HepG2 (cell line): ENCODE data around the gene PTGIS. TPM values are rescaled to one million over a fixed set of nuclear protein-coding genes. Genes with fewer than 3 reads are reported as not detected.

ENCODE experiments used
- ADNP ChIP-seq: sonication (generic); formaldehyde crosslinking; IDR thresholded peaks from 2 replicates; pipeline ENCODE4 v1.4.0; 2020; ENCODE audit warnings: missing genetic modification reagents
- AHR ChIP-seq: IDR thresholded peaks from 2 replicates; pipeline ENCODE4 v1.6.1; 2018; ENCODE audit warnings: missing genetic modification reagents, missing compliant biosample characterization
- GPN1 ChIP-seq: sonication (generic); formaldehyde crosslinking; IDR thresholded peaks from 2 replicates; pipeline ENCODE4 v1.5.1; 2020; ENCODE audit warnings: missing genetic modification reagents, borderline replicate concordance
- KMT2B ChIP-seq: IDR thresholded peaks from 2 replicates; pipeline ENCODE4 v1.6.1; 2016; ENCODE audit warnings: missing genetic modification reagents, missing compliant biosample characterization
- NFKB2 ChIP-seq: sonication (generic); formaldehyde crosslinking; IDR thresholded peaks from 2 replicates; pipeline ENCODE4 v1.4.0; 2020; ENCODE audit warnings: missing genetic modification reagents, borderline replicate concordance
- NFRKB ChIP-seq: fragments of 450-650 bp; IDR thresholded peaks from 2 replicates; pipeline ENCODE4 v1.6.1; 2017
- PCBP2 ChIP-seq: fragments of 200-400 bp; formaldehyde crosslinking; optimal IDR thresholded peaks from 2 replicates; pipeline ENCODE3; 2018; ENCODE audit warnings: low read length, low read depth; ENCODE audit not compliant: poor library complexity, severe bottlenecking
- SALL1 ChIP-seq: sonication (generic); formaldehyde crosslinking; IDR thresholded peaks from 2 replicates; pipeline ENCODE4 v1.8.0; 2022; ENCODE audit warnings: mild to moderate bottlenecking, missing genetic modification reagents
- SP2 ChIP-seq: sonication (generic); formaldehyde crosslinking; IDR thresholded peaks from 2 replicates; pipeline ENCODE4 v1.5.1; 2020; ENCODE audit warnings: mild to moderate bottlenecking, missing genetic modification reagents
- TEAD3 ChIP-seq: optimal IDR thresholded peaks from 2 replicates; pipeline ENCODE3; 2016; ENCODE audit warnings: borderline replicate concordance
- XBP1 ChIP-seq: sonication (generic); formaldehyde crosslinking; IDR thresholded peaks from 2 replicates; pipeline ENCODE4 v1.5.0; 2020; ENCODE audit warnings: missing genetic modification reagents
- ZNF263 ChIP-seq: sonication (generic); formaldehyde crosslinking; IDR thresholded peaks from 2 replicates; pipeline ENCODE4 v1.4.0; 2020; ENCODE audit warnings: missing genetic modification reagents
- ZNF552 ChIP-seq: sonication (generic); formaldehyde crosslinking; IDR thresholded peaks from 2 replicates; pipeline ENCODE4 v1.9.0; 2022; ENCODE audit warnings: missing genetic modification reagents, mild to moderate bottlenecking, borderline replicate concordance
- ZNF615 ChIP-seq: sonication (generic); formaldehyde crosslinking; IDR thresholded peaks from 2 replicates; pipeline ENCODE4 v1.5.0; 2020; ENCODE audit warnings: mild to moderate bottlenecking, missing genetic modification reagents, borderline replicate concordance
- polyA plus RNA-seq, 8 experiments: library from polyadenylated mRNA; depleted of rRNA in 3 of 8; stranded (reverse) in 7 of 8; unstranded in 1 of 8; fragments of >200 nt; fragmentation: Illumina TruSeq in 4 of 8; extraction: Trizol in 4 of 8; gene quantifications; 2 replicates each; pipeline versions ENCODE4 v1.2.1 to v1.2.3, GENCODE V29; 2011 to 2016; ENCODE audit warnings: low read depth in 4 of 8, missing spikeins in 1 of 8, mixed read lengths in 1 of 8; ENCODE audit not compliant: insufficient read depth in 1 of 8
- total RNA-seq, 5 experiments: library from RNA; depleted of rRNA; stranded (reverse); fragments of >200 nt; fragmentation: Illumina TruSeq; extraction: Trizol; gene quantifications; 2 replicates each; pipeline ENCODE4 v1.2.3, GENCODE V29; 2016; ENCODE audit warnings: low read depth in 1 of 5
- TF ChIP-seq, protein P1 (sequence below): sonication (generic); formaldehyde crosslinking; conservative IDR thresholded peaks from 2 replicates; pipeline ENCODE4 v1.4.0; 2020; ENCODE audit warnings: mild to moderate bottlenecking, missing genetic modification reagents, moderate library complexity
- TF ChIP-seq, protein P2 (sequence below): sonication (generic); formaldehyde crosslinking; IDR thresholded peaks from 2 replicates; pipeline ENCODE4 v1.4.0; 2020; ENCODE audit warnings: missing genetic modification reagents
- TF ChIP-seq, protein P3 (sequence below): sonication (generic); formaldehyde crosslinking; IDR thresholded peaks from 2 replicates; pipeline ENCODE4 v1.4.0; 2020; ENCODE audit warnings: mild to moderate bottlenecking, missing genetic modification reagents
- TF ChIP-seq, protein P4 (sequence below): IDR thresholded peaks from 2 replicates; pipeline ENCODE4 v1.6.1; 2016; ENCODE audit warnings: low read depth, control low read depth
- TF ChIP-seq, protein P5 (sequence below): sonication (generic); formaldehyde crosslinking; IDR thresholded peaks from 2 replicates; pipeline ENCODE4 v1.5.0; 2020; ENCODE audit warnings: mild to moderate bottlenecking, missing genetic modification reagents
- TF ChIP-seq, protein P6 (sequence below): sonication (generic); formaldehyde crosslinking; IDR thresholded peaks from 2 replicates; pipeline ENCODE4 v1.4.0; 2020; ENCODE audit warnings: mild to moderate bottlenecking, missing genetic modification reagents

The PTGIS gene
- total and polyA plus RNA-seq, 2 of the 13 experiments (the other 11 are each of a cell fraction or from before 2014, with no cell fraction given) = not detected

DNA sequence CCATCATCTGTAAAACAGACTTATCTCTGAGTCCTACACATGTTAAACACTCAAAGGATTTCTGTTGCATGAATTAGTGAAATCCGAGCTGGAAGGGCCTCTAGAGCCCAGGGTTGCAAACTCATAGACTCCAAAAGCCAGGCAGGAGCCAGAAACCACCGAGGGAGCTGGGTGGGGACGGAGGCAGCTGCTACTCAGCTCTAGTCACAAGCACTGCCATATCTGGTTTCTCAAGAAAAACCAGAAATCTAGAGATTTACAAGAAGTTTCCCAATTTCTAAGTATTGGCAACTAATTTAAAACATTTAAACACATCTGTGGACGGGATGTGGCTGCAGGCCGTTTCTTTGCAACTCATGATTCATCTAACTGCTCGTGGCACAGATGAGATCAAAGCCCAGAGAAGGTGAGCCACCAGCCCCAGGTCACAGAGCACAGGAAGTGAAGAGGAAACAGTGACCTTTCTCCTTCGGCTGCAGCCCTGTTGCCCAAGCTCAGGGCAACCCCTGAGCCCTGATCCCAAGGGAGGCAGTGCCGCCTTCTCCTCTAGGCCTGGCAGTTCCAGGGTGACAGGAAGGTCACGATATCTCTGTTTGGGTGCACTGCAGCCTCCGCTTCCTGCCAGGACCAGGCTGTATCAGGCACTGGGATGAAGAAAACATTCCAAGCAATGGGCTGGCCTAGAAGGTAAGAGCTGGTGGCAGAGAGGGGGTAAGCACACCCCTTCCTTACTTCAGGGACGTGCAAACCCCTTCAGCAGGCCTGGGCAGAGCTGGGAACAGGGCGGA lies 26.4 kb upstream of the PTGIS start (continued):
- TF ChIP-seq, protein P1, sequence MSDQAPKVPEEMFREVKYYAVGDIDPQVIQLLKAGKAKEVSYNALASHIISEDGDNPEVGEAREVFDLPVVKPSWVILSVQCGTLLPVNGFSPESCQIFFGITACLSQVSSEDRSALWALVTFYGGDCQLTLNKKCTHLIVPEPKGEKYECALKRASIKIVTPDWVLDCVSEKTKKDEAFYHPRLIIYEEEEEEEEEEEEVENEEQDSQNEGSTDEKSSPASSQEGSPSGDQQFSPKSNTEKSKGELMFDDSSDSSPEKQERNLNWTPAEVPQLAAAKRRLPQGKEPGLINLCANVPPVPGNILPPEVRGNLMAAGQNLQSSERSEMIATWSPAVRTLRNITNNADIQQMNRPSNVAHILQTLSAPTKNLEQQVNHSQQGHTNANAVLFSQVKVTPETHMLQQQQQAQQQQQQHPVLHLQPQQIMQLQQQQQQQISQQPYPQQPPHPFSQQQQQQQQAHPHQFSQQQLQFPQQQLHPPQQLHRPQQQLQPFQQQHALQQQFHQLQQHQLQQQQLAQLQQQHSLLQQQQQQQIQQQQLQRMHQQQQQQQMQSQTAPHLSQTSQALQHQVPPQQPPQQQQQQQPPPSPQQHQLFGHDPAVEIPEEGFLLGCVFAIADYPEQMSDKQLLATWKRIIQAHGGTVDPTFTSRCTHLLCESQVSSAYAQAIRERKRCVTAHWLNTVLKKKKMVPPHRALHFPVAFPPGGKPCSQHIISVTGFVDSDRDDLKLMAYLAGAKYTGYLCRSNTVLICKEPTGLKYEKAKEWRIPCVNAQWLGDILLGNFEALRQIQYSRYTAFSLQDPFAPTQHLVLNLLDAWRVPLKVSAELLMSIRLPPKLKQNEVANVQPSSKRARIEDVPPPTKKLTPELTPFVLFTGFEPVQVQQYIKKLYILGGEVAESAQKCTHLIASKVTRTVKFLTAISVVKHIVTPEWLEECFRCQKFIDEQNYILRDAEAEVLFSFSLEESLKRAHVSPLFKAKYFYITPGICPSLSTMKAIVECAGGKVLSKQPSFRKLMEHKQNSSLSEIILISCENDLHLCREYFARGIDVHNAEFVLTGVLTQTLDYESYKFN (CRISPR knock-in tag) = 0 out of 2 replicates have a peak, but pooled peaks have one; percentile 14
- TF ChIP-seq, protein P2, sequence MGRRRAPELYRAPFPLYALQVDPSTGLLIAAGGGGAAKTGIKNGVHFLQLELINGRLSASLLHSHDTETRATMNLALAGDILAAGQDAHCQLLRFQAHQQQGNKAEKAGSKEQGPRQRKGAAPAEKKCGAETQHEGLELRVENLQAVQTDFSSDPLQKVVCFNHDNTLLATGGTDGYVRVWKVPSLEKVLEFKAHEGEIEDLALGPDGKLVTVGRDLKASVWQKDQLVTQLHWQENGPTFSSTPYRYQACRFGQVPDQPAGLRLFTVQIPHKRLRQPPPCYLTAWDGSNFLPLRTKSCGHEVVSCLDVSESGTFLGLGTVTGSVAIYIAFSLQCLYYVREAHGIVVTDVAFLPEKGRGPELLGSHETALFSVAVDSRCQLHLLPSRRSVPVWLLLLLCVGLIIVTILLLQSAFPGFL (CRISPR knock-in tag) = no peak
- peak; percentile 63; the same call in 1 of the 2 replicates for TF ChIP-seq ADNP (CRISPR knock-in tag)
- TF ChIP-seq, protein P3, sequence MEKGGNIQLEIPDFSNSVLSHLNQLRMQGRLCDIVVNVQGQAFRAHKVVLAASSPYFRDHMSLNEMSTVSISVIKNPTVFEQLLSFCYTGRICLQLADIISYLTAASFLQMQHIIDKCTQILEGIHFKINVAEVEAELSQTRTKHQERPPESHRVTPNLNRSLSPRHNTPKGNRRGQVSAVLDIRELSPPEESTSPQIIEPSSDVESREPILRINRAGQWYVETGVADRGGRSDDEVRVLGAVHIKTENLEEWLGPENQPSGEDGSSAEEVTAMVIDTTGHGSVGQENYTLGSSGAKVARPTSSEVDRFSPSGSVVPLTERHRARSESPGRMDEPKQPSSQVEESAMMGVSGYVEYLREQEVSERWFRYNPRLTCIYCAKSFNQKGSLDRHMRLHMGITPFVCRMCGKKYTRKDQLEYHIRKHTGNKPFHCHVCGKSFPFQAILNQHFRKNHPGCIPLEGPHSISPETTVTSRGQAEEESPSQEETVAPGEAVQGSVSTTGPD = no peak; the same call in 1 of the 2 replicates
- TF ChIP-seq XBP1 (CRISPR knock-in tag) = no peak
- TF ChIP-seq, protein P4, sequence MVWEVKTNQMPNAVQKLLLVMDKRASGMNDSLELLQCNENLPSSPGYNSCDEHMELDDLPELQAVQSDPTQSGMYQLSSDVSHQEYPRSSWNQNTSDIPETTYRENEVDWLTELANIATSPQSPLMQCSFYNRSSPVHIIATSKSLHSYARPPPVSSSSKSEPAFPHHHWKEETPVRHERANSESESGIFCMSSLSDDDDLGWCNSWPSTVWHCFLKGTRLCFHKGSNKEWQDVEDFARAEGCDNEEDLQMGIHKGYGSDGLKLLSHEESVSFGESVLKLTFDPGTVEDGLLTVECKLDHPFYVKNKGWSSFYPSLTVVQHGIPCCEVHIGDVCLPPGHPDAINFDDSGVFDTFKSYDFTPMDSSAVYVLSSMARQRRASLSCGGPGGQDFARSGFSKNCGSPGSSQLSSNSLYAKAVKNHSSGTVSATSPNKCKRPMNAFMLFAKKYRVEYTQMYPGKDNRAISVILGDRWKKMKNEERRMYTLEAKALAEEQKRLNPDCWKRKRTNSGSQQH = no peak
- peak; percentile 50 for TF ChIP-seq TEAD3 (CRISPR knock-in tag)
- TF ChIP-seq AHR = 0 out of 2 replicates have a peak, but pooled peaks have one; percentile 66
- TF ChIP-seq GPN1 (CRISPR knock-in tag) = peak; percentile 42; the same call in 1 of the 2 replicates
- no peak for TF ChIP-seq KMT2B (CRISPR knock-in tag)
- TF ChIP-seq SP2 (CRISPR knock-in tag) = no peak; the same call in 1 of the 2 replicates
- TF ChIP-seq NFRKB = no peak
- TF ChIP-seq, protein P5, sequence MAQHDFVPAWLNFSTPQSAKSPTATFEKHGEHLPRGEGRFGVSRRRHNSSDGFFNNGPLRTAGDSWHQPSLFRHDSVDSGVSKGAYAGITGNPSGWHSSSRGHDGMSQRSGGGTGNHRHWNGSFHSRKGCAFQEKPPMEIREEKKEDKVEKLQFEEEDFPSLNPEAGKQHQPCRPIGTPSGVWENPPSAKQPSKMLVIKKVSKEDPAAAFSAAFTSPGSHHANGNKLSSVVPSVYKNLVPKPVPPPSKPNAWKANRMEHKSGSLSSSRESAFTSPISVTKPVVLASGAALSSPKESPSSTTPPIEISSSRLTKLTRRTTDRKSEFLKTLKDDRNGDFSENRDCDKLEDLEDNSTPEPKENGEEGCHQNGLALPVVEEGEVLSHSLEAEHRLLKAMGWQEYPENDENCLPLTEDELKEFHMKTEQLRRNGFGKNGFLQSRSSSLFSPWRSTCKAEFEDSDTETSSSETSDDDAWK = no peak
- no peak; the same call in 1 of the 2 replicates for TF ChIP-seq NFKB2
- TF ChIP-seq SALL1 (CRISPR knock-in tag) = peak; percentile 24; the same call in 1 of the 2 replicates
- TF ChIP-seq, protein P6, sequence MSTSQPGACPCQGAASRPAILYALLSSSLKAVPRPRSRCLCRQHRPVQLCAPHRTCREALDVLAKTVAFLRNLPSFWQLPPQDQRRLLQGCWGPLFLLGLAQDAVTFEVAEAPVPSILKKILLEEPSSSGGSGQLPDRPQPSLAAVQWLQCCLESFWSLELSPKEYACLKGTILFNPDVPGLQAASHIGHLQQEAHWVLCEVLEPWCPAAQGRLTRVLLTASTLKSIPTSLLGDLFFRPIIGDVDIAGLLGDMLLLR (CRISPR knock-in tag) = no peak
- TF ChIP-seq ZNF615 (CRISPR knock-in tag) = 0 out of 2 replicates have a peak, but pooled peaks have one; percentile 69
- peak; percentile 32; the same call in 1 of the 2 replicates for TF ChIP-seq ZNF552 (CRISPR knock-in tag)
- no peak for TF ChIP-seq ZNF263 (CRISPR knock-in tag)
- TF ChIP-seq PCBP2 = no peak
